C4-2B (cell line): ENCODE results near the gene MYO7A.

ENCODE experiments used
- H3K27ac ChIP-seq: fragments of 450-650 bp; 2 replicates; pipeline ENCODE4 v1.5.1; 2017
- CTCF ChIP-seq: fragments of 450-650 bp; conservative IDR thresholded peaks from 2 replicates; pipeline ENCODE4 v1.5.1; 2017; ENCODE audit warnings: mild to moderate bottlenecking
- ZFX ChIP-seq: fragments of 450-650 bp; IDR thresholded peaks from 2 replicates; pipeline ENCODE4 v1.6.1; 2017

MYO7A gene

DNA sequence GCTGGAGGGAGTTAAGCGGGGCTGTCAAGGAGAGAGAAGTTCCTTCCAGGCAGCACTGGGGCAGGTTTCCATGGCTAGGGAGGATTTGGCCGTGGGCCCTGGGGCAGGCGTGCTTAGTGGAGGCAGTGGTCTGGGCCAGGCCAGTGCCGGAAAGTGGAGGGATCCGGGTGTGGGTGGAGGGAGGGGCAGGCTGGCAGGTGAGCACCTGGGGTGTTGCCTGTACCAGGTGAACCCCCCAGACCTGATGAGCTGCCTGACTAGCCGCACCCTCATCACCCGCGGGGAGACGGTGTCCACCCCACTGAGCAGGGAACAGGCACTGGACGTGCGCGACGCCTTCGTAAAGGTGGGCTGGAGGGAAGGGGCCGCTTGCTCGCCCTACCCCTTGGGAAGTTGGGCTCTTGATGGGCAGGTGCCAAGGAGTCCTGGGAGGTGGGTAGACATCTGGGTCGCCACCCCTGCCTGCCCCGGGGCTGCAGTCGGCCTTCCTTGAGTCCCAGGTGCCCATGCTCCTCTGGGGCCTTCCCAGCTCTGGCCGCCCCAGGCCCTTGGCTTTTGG is 32.0 kb downstream of the MYO7A start:
- H3K27ac ChIP-seq = no peak overlapping the region
- no peak for TF ChIP-seq ZFX
- no peak for TF ChIP-seq CTCF

DNA sequence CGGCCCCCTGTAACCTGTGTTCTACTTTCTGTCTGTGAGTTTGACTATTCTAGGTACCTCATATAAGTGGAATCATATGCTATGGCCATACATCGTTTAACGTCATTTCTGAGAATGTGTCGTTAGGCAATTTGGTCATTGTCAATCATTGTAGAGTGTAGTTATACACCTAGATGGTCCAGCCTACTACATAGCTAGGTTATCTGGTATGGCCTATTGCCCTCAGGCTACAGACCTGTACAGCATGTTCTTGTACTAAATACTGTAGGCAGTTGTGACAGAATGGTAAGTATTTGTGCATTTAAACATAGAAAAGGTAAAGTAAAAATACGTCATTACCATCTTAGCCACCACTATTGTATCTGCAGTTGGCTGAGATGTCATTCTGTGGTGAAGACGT is 35.2 kb downstream of the MYO7A start:
- H3K27ac ChIP-seq = no peak overlapping the region
- TF ChIP-seq CTCF (no peak), ZFX (no peak)

GRCh38 chr11:77165066-77165465 is 37.0 kb downstream of the MYO7A start:
- no peak overlapping the region for H3K27ac ChIP-seq
- TF ChIP-seq CTCF (no peak), ZFX (no peak)

DNA sequence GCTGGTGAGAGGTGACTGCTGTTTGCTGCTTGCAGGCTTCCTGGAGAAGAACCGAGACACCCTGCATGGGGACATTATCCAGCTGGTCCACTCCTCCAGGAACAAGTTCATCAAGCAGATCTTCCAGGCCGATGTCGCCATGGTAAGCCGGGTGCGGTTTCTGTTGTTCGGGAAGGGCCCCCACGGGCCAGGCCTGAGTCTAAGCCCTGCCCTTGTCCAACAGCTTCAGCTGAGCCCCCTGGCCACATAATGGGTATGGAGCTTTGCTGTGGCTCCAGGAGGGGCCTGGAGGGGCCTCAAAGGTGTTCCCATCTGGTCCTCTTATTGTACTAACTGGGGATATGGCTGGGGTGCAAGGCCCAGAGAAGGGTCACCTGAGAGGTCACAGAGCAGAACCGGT is 38.0 kb downstream of the MYO7A start:
- TF ChIP-seq CTCF (no peak), ZFX (no peak)
- H3K27ac ChIP-seq = no peak overlapping the region

- H3K27ac ChIP-seq = no peak overlapping the region
- no peak for TF ChIP-seq CTCF
- TF ChIP-seq ZFX = no peak
Observed at GRCh38 chr11:77167111-77167626, 39.1 kb downstream of the MYO7A start.

GRCh38 chr11:77167791-77168190 is 39.7 kb downstream of the MYO7A start:
- H3K27ac ChIP-seq = no peak overlapping the region
- TF ChIP-seq CTCF (no peak), ZFX (no peak)

DNA sequence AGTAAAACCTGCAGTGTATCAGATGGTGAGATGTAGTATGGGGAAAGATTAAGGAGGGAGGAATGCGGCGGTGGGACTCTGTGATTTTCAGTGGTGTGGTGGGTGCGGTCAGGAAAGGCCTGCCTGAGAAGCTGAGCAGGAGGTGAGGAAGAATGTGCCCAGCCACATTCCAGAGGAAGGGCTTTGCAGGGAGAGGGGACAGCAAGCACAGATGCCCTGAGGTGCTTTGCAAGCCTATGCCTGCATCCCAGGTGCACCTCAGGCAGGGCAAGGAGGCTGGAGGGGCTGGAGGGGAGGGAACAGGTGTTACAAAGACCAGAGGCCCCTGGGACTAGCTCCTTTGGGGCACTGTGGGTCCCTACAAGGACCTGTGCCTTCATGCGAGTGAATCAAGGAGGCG is 42.1 kb downstream of the MYO7A start:
- TF ChIP-seq CTCF (no peak), ZFX (no peak)
- no peak overlapping the region for H3K27ac ChIP-seq
